IMR-90 (cell line): ENCODE measurements around the gene C10orf88. TPM values are rescaled to one million over a fixed set of nuclear protein-coding genes. Genes with fewer than 3 reads are reported as not detected.

Source experiments
- ATAC-seq: fragments of 200-7000 bp; cut with Tn5 transposase; 2 replicates; pipeline ENCODE4 v1.9.1; 2020; ENCODE audit warnings: low read depth, mild to moderate bottlenecking, moderate library complexity
- BruUV-seq: library from RNA; stranded (reverse); fragments of 400-500 nt; replicated peaks from 2 replicates; lab custom pipeline; 2021; lab: Mats Ljungman, UMichigan
- CTCF ChIA-PET: fragments of 300-600 bp; formaldehyde crosslinking; extraction: SDS; loops from one replicate; lab custom pipeline; 2021; ENCODE audit warnings: antibody characterized with exemption; lab: Yijun Ruan, JAX
- POLR2A ChIA-PET: fragments of 300-600 bp; sonication (Branson Sonifier 250); formaldehyde crosslinking; loops from one replicate; lab custom pipeline; 2022; ENCODE audit warnings: antibody characterized with exemption; ENCODE audit not compliant: unreplicated experiment; lab: Charles Lee
- DNase-seq: peaks from one replicate; pipeline ENCODE4 v3.0.0; 2013
- H2AFZ ChIP-seq: replicated peaks from 2 replicates; pipeline ENCODE3; 2013; ENCODE audit warnings: low read length, mild to moderate bottlenecking; ENCODE audit not compliant: poor library complexity
- H2AK5ac ChIP-seq: 2 replicates; pipeline ENCODE4 v1.6.1; 2013; ENCODE audit warnings: low read depth, low read length, inconsistent platforms
- H2AK9ac ChIP-seq: replicated peaks from 2 replicates; pipeline ENCODE3; 2013; ENCODE audit warnings: mild to moderate bottlenecking, low read depth, low read length, moderate library complexity; ENCODE audit not compliant: poor library complexity
- H2BK120ac ChIP-seq: 2 replicates; pipeline ENCODE4 v1.6.1; 2013; ENCODE audit warnings: low read depth, low read length, inconsistent platforms
- H2BK15ac ChIP-seq: 3 replicates; pipeline ENCODE4 v1.6.1; 2013; ENCODE audit warnings: low read depth, low read length, inconsistent platforms
- H2BK20ac ChIP-seq: 2 replicates; pipeline ENCODE4 v1.6.1; 2013; ENCODE audit warnings: low read depth, mild to moderate bottlenecking, inconsistent platforms, low read length, moderate library complexity
- H2BK5ac ChIP-seq: 2 replicates; pipeline ENCODE4 v1.6.1; 2013; ENCODE audit warnings: mild to moderate bottlenecking, low read depth, low read length, inconsistent platforms; ENCODE audit not compliant: poor library complexity, severe bottlenecking
- H3K14ac ChIP-seq: replicated peaks from 2 replicates; pipeline ENCODE4 v1.6.1; 2013; ENCODE audit warnings: low read depth, low read length, inconsistent platforms
- H3K18ac ChIP-seq: 2 replicates; pipeline ENCODE4 v1.6.1; 2013; ENCODE audit warnings: low read depth, low read length, control low read depth
- H3K23ac ChIP-seq: 2 replicates; pipeline ENCODE4 v1.6.1; 2013; ENCODE audit warnings: low read depth, low read length, inconsistent platforms
- H3K27ac ChIP-seq: 2 replicates; pipeline ENCODE4 v1.5.1; 2013; ENCODE audit warnings: mild to moderate bottlenecking, control low read depth, low read length; ENCODE audit not compliant: insufficient read depth
- H3K27me3 ChIP-seq: 2 replicates; pipeline ENCODE4 v1.6.1; 2013; ENCODE audit warnings: low read length; ENCODE audit not compliant: control insufficient read depth, insufficient read depth
- H3K36me3 ChIP-seq: 2 replicates; pipeline ENCODE4 v1.6.1; 2013; ENCODE audit warnings: low read length, mixed read lengths; ENCODE audit not compliant: control insufficient read depth, insufficient read depth
- H3K4ac ChIP-seq: 2 replicates; pipeline ENCODE4 v1.6.1; 2013; ENCODE audit warnings: low read depth, low read length, inconsistent platforms
- H3K4me1 ChIP-seq: 2 replicates; pipeline ENCODE4 v1.6.1; 2013; ENCODE audit warnings: low read length, mixed read lengths; ENCODE audit not compliant: control insufficient read depth, insufficient read depth
- H3K4me2 ChIP-seq: 2 replicates; pipeline ENCODE4 v1.6.1; 2013; ENCODE audit warnings: low read depth, mild to moderate bottlenecking, control low read depth, low read length, moderate library complexity
- H3K4me3 ChIP-seq: 2 replicates; pipeline ENCODE4 v1.5.1; 2013; ENCODE audit warnings: low read depth, mild to moderate bottlenecking, control low read depth, low read length, moderate library complexity; ENCODE audit not compliant: insufficient read depth
- H3K56ac ChIP-seq: 2 replicates; pipeline ENCODE4 v1.6.1; 2013; ENCODE audit warnings: low read length, inconsistent platforms; ENCODE audit not compliant: insufficient read depth; ENCODE audit errors: extremely low read depth
- H3K79me1 ChIP-seq, 2 experiments: 2 replicates each; pipeline ENCODE4 v1.6.1; 2013; ENCODE audit warnings: low read length in 2 of 2, inconsistent platforms in 1 of 2, low read depth in 1 of 2
- H3K9ac ChIP-seq: 2 replicates; pipeline ENCODE4 v1.6.1; 2013; ENCODE audit warnings: low read depth, low read length, control low read depth
- H3K9me1 ChIP-seq: 2 replicates; pipeline ENCODE4 v1.6.1; 2013; ENCODE audit warnings: low read length, inconsistent platforms; ENCODE audit not compliant: insufficient read depth
- H3K9me3 ChIP-seq: 2 replicates; pipeline ENCODE4 v1.6.1; 2013; ENCODE audit warnings: low read length; ENCODE audit not compliant: control insufficient read depth, insufficient read depth
- H4K20me1 ChIP-seq: 2 replicates; pipeline ENCODE4 v1.6.1; 2013; ENCODE audit warnings: low read length, inconsistent platforms; ENCODE audit not compliant: insufficient read depth
- H4K5ac ChIP-seq: 2 replicates; pipeline ENCODE4 v1.6.1; 2013; ENCODE audit warnings: mild to moderate bottlenecking, low read depth, low read length, control low read depth
- H4K8ac ChIP-seq, 2 experiments: 2 replicates each; pipeline ENCODE4 v1.6.1; 2013; ENCODE audit warnings: low read depth in 2 of 2, low read length in 2 of 2, control low read depth in 1 of 2, inconsistent platforms in 1 of 2
- H4K91ac ChIP-seq: 2 replicates; pipeline ENCODE4 v1.6.1; 2013; ENCODE audit warnings: low read depth, low read length, inconsistent platforms; ENCODE audit not compliant: insufficient read depth
- BHLHE40 ChIP-seq: fragments of 150-350 bp; IDR thresholded peaks from 2 replicates; pipeline ENCODE4 v1.6.1; 2016; ENCODE audit warnings: mild to moderate bottlenecking, low read depth, low read length
- CHD1 ChIP-seq: IDR thresholded peaks from 2 replicates; pipeline ENCODE4 v1.6.1; 2012; ENCODE audit warnings: low read depth, low read length, improper control_type of control experiment
- CTCF ChIP-seq: conservative IDR thresholded peaks from 2 replicates; pipeline ENCODE4 v1.5.1; 2012; ENCODE audit warnings: mild to moderate bottlenecking, low read depth, low read length, improper control_type of control experiment
- FOS ChIP-seq: fragments of 150-350 bp; IDR thresholded peaks from 2 replicates; pipeline ENCODE4 v1.6.1; 2016; ENCODE audit warnings: low read depth, low read length
- MAFK ChIP-seq: IDR thresholded peaks from 2 replicates; pipeline ENCODE4 v1.6.1; 2012; ENCODE audit warnings: low read depth, low read length, improper control_type of control experiment
- MXI1 ChIP-seq: IDR thresholded peaks from 2 replicates; pipeline ENCODE4 v1.6.1; 2012; ENCODE audit warnings: low read depth, mild to moderate bottlenecking, low read length, moderate library complexity, borderline replicate concordance
- NFE2L2 ChIP-seq: fragments of 150-350 bp; IDR thresholded peaks from 2 replicates; pipeline ENCODE4 v1.6.1; 2016; ENCODE audit warnings: low read depth, mild to moderate bottlenecking, low read length
- POLR2A ChIP-seq: IDR thresholded peaks from 2 replicates; pipeline ENCODE4 v1.6.1; 2012; ENCODE audit warnings: mild to moderate bottlenecking, low read depth, low read length
- RAD21 ChIP-seq: IDR thresholded peaks from 2 replicates; pipeline ENCODE4 v1.6.1; 2012; ENCODE audit warnings: low read length, improper control_type of control experiment
- RCOR1 ChIP-seq: IDR thresholded peaks from 2 replicates; pipeline ENCODE4 v1.6.1; 2012; ENCODE audit warnings: mild to moderate bottlenecking, low read length, improper control_type of control experiment; ENCODE audit not compliant: insufficient replicate concordance
- RFX5 ChIP-seq: IDR thresholded peaks from 2 replicates; pipeline ENCODE4 v1.8.0; 2012; ENCODE audit warnings: low read depth, mild to moderate bottlenecking, low read length, moderate library complexity
- USF2 ChIP-seq: fragments of 150-350 bp; IDR thresholded peaks from 2 replicates; pipeline ENCODE4 v1.6.1; 2017; ENCODE audit warnings: mild to moderate bottlenecking, antibody characterized with exemption, low read length, low read depth
- WGBS, 2 experiments: methylation state at CpG; one replicate each; pipeline versions ENCODE4 v1.1.5 to v1.1.7; 2013; ENCODE audit warnings: missing lambda C conversion rate in 2 of 2; ENCODE audit not compliant: insufficient read length in 1 of 2; ENCODE audit errors: extremely low coverage in 2 of 2; 5-methylcytosine and 5-hydroxymethylcytosine counted together
- dilution Hi-C: fragments of 300-500 bp; cut with HindIII; formaldehyde crosslinking; loops from one replicate; pipeline ENCODE4 v1.14.3; 2018; ENCODE audit warnings: low sequenced_read_pairs; ENCODE audit not compliant: unreplicated experiment
- in situ Hi-C: fragments of 300-500 bp; cut with MboI; formaldehyde crosslinking; loops from 3 replicates; pipeline ENCODE4 v1.14.3; 2019; ENCODE audit warnings: low sequenced_read_pairs, inconsistent platforms, mixed read lengths
- intact Hi-C: fragments of 100-400 bp; cut with micrococcal nuclease; formaldehyde crosslinking; loops from 2 replicates; pipeline ENCODE4 v1.10.0; 2022
- polyA plus RNA-seq, 3 experiments: library from polyadenylated mRNA; depleted of rRNA; stranded (reverse); fragments of >200 nt; gene quantifications; 2 replicates each; pipeline ENCODE4 v1.2.3, GENCODE V29; 2012; ENCODE audit warnings: low replicate concordance in 1 of 3
- total RNA-seq: library from RNA; depleted of rRNA; stranded (reverse); fragments of >200 nt; gene quantifications from 2 replicates; pipeline ENCODE4 v1.2.3, GENCODE V29; 2012

The C10orf88 gene
- total and polyA plus RNA-seq, 2 of the 4 experiments (the other 2 are of a cell fraction): 5.9 to 12.2 TPM

- dilution Hi-C loops: no loop called here
- Histone ChIP-seq H2BK15ac (no peak overlapping the region), H3K9ac (no peak overlapping the region), H2AK5ac (no peak overlapping the region), H2BK5ac (no peak overlapping the region), H3K36me3 (no peaks in the 10 kb centered on the region), H2BK20ac (no peak overlapping the region), H2AK9ac (no peak overlapping the region), H3K79me1 (peaks cover 0 to 2% of the 10 kb centered on the region in 2 experiments; a peak in 1 of 4 replicates), H4K8ac (no peak overlapping the region), H3K27ac (no peak overlapping the region), H2AFZ (no peak overlapping the region), H4K20me1 (no peaks in the 10 kb centered on the region), H3K4me2 (no peak overlapping the region), H3K4me3 (no peak overlapping the region), H3K14ac (no peak overlapping the region), H3K4ac (no peak overlapping the region), H3K9me3 (no peaks in the 10 kb centered on the region), H2BK120ac (no peak overlapping the region), H3K4me1 (peaks cover 3% of the 10 kb centered on the region), H4K91ac (no peak overlapping the region), H3K27me3 (no peaks in the 10 kb centered on the region), H3K9me1 (no peaks in the 10 kb centered on the region), H3K18ac (no peak overlapping the region), H3K23ac (no peak overlapping the region), H3K56ac (no peak overlapping the region), H4K5ac (no peak overlapping the region)
- DNase-seq (no peak), ATAC-seq (no peak)
- ChIA-PET CTCF (no interaction called here), POLR2A (no interaction called here)
- no CpG with 5 or more reads among the region's 1 CpG for WGBS, 2 experiments
- BruUV-seq: no TSS peak
- in situ Hi-C loops: no loop called here
- TF ChIP-seq CTCF: no peak
- no peak for TF ChIP-seq CHD1
- TF ChIP-seq BHLHE40: no peak
- TF ChIP-seq RFX5: no peak
- TF ChIP-seq RCOR1: no peak
- TF ChIP-seq NFE2L2: no peak
- no peak for TF ChIP-seq MAFK
- no peak for TF ChIP-seq RAD21
- TF ChIP-seq USF2: no peak
- TF ChIP-seq FOS: no peak
- TF ChIP-seq POLR2A: no peak
- TF ChIP-seq MXI1: no peak
- intact Hi-C loops: no loop called here
These were observed 69.9 kb downstream of the C10orf88 start for GRCh38 chr10:122884166-122884565.
